ENCODE results near the gene CLCNKA. TPM values are rescaled to one million over a fixed set of nuclear protein-coding genes. Genes with fewer than 3 reads are reported as not detected.

Gene CLCNKA
- total and polyA plus RNA-seq, 8 donors, result 0.67 to 9.3 (median 1.4) TPM

DNA sequence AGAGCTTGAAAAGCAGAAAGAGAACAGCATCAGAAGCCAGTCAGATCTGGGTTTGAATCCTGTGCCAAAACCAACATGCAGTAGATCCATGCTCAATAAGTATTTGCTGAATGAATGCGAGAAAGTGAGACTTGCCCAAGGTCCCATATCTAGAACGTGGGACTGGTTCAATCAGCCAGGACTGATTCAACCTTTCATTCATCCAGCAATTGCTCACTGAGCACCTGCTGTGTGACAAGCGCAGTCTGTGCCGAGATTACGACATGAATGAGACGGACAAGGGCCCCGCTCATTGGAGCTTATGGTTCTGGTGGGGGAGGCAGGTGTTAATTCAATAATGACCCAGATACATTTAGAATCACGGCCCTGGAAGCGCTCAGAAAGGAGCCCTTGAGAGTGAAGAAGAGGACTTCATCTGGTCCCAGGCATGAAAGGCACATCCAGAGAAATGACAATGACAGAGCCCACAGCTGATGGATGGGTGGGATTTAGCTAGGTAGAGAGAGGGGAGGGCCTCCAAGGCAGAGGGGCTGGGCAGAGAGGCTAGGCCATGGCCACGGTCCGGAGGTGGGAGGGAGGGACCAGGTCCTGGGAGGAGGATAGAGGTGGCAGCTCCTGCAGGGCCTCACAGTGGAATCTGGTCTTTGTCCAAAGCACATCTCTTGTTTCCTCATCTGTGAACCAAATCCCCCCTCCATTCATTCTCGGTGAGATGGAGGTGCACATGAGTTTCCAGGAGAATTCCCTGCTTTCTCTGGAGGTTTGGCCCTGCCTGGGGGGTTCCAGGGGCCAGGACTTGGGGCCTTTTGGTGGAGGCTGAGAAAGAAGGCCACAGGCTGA lies 55.8 kb downstream of the CLCNKA start:
- intact Hi-C loops (cut with DNase I), result loop anchor here (5.0 to 10.0 kb wide), 3 partner anchors 115 to 285 kb away; no protein-coding TSS in a partner anchor
- Histone ChIP-seq H3K27me3 (no peaks in the 10 kb centered on the region), H3K9me3 (no peaks in the 10 kb centered on the region), H3K27ac (no peak overlapping the region), H3K36me3 (no peaks in the 10 kb centered on the region), H3K4me1 (peaks cover 0 to 3% (median 0%) of the 10 kb centered on the region in 3 donors), H3K4me3 (no peak overlapping the region)
- ATAC-seq (no peak), DNase-seq (peak in 1 of 6 donors; percentile 40), FAIRE-seq (no peak)
- WGBS, 2 donors, result 77 to 78% methylated on average over 12 of the region's 12 CpGs
- TF ChIP-seq CTCF (IDR thresholded peaks at IDR 0.05), result no peak

DNA sequence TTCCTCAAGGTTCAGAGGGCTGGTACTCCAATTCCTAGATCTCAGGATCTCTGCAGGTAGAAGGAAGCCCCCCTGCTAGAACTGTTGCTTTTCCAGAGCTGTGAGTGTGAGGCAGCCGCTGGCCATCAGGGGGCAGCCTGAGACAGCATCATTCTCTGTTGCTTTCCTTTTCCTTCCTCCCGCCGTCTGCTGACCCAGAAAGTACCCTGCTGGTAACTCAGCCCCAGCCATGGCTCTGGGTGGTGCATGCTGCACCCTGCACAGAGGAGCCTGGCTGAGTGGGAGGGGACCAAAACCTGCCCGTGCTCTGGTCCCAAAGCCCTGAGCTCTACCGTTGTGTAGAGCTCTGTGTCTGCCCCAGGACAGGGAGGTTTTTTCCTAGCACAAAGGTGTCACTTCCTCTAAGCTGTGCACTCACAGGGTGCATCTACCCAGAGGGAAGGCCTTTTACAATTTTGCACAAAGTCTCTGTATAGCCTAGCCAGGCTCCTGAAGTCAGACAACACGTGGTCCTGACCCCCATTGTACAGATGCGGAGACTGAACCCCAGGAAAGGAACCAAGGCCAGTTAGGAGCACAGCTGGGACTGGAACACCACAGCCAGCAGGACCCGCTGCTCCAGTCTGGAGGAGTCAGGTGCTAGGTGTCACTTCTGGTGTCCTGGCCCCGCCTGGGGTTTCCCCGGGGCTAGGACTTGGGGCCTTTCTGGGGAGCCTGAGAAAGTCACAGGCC lies 57.3 kb downstream of the CLCNKA start:
- no peak for FAIRE-seq
- H3K27me3 ChIP-seq, result no peaks in the 10 kb centered on the region
- no peaks in the 10 kb centered on the region for H3K9me3 ChIP-seq
- WGBS, 2 donors, result 30 to 33% methylated on average over 10 of the region's 10 CpGs
- intact Hi-C loops (cut with DNase I), result loop anchor here (5.0 to 10.0 kb wide), 3 partner anchors 113 to 283 kb away; no protein-coding TSS in a partner anchor
- H3K27ac ChIP-seq, result no peak overlapping the region
- peak; percentile 72 to 86 (median 80) for DNase-seq
- ATAC-seq, result peak; percentile 65 to 87 (median 83)
- peak; percentile 69 to 86 (median 82) for TF ChIP-seq CTCF (IDR thresholded peaks at IDR 0.05)
- no peaks in the 10 kb centered on the region for H3K4me1 ChIP-seq
- no peak overlapping the region for H3K4me3 ChIP-seq
- no peaks in the 10 kb centered on the region for H3K36me3 ChIP-seq

DNA sequence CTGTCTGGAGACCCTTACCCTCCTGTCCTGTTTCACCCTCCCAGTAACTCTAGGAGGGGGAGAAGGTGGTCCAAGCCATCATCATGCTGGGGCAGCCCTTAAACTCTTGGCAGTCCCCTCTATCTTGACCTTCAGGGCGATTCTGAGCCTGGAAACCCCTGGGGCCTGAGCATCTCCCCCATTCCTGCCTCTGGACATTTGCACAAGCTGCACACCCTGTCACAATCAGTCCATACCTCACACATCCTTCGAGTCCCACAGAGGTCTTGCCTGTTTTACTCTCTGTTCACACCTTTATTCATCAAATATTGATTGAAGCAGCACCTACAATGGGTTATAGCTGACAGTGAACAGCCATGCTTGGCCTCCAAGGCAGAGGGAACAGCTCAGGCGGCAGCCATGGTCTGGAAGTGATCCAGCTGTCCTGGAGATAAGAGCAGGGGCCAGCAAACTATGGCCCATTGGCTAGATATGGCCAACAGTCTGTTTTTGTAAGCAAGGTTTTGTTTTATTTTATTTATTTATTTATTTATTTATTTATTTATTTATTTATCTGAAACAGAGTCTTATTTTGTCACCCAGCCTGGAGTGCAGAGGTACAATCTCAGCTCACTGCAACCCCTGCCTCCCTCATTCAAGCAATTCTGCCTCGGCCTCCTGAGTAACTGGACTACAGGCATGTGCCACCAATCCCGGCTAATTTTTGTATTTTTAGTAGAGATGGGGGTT lies 58.8 kb downstream of the CLCNKA start:
- H3K36me3 ChIP-seq, result no peaks in the 10 kb centered on the region
- ATAC-seq (peak in 1 of 4 donors; percentile 36), DNase-seq (peak in 2 of 6 donors; percentile 48 to 72), FAIRE-seq (no peak)
- H3K9me3 ChIP-seq, result no peaks in the 10 kb centered on the region
- H3K4me3 ChIP-seq, result no peak overlapping the region
- WGBS, 2 donors, result 63 to 66% methylated on average over 5 of the region's 5 CpGs
- no peaks in the 10 kb centered on the region for H3K27me3 ChIP-seq
- no peak overlapping the region for H3K27ac ChIP-seq
- intact Hi-C loops (cut with DNase I), result loop anchor here in 1 of 3 donors (2.0 kb wide), 1 partner anchor 110 kb away; no protein-coding TSS in a partner anchor
- TF ChIP-seq CTCF (IDR thresholded peaks at IDR 0.05), result no peak
- no peaks in the 10 kb centered on the region for H3K4me1 ChIP-seq

- intact Hi-C loops (cut with DNase I), result loop anchor here in 2 of 3 donors (2.0 kb wide), 2 partner anchors 107 to 109 kb away; no protein-coding TSS in a partner anchor
- FAIRE-seq (no peak), ATAC-seq (no peak), DNase-seq (no peak)
- no peaks in the 10 kb centered on the region for H3K27me3 ChIP-seq
- no peaks in the 10 kb centered on the region for H3K9me3 ChIP-seq
- no peaks in the 10 kb centered on the region for H3K36me3 ChIP-seq
- no peak for TF ChIP-seq CTCF (IDR thresholded peaks at IDR 0.05)
- no peaks in the 10 kb centered on the region for H3K4me1 ChIP-seq
- H3K27ac ChIP-seq, result no peak overlapping the region
- H3K4me3 ChIP-seq, result no peak overlapping the region
- 75 to 78% methylated on average over 9 of the region's 9 CpGs for WGBS, 2 donors
Measured at GRCh38 chr1:16081636-16082035, 59.8 kb downstream of the CLCNKA start.
